Activated naive CD4-positive, alpha-beta T cell treated with anti-CD3 and anti-CD28 coated beads, Interleukin-2, amount 10 ng/mL, durations not matched to agents 5 hours and 36 hours (primary cell): Measurements from ENCODE around the gene PCDHA2. TPM values are rescaled to one million over a fixed set of nuclear protein-coding genes. Genes with fewer than 3 reads are reported as not detected.

Source experiments
- total RNA-seq, 2 experiments: library from RNA; stranded (reverse); gene quantifications; one replicate each; pipeline ENCODE4 v1.2.3, GENCODE V29; 2021

PCDHA2 gene
- not detected for total RNA-seq

DNA sequence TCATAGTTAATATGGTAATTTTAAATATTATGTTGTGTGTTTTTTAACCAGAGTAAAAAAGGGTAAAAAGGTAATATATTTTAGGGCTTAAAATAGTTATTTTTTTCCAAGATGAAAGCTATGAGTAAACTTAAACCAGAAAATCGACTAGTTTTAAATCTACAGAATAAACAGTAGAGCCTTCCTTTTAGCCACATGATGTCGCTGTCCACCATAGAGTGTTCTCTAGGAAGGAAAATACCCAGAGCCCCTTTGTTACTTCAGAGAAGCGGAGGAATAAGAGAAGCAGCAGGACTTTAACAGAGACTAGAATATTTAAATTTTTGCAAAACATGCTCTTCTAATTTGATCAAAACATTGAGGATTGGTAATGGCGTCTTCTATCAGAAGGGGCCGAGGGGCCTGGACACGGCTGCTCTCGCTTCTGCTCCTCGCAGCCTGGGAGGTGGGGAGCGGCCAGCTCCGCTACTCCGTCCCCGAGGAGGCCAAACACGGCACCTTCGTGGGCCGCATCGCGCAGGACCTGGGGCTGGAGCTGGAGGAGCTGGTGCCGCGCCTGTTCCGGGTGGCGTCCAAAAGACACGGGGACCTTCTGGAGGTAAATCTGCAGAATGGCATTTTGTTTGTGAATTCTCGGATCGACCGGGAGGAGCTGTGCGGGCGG, at the start of gene PCDHA2:
Gene PCDHA2, plus strand, starts transcription at position 258 of the 664 bp plus-strand sequence.

DNA sequence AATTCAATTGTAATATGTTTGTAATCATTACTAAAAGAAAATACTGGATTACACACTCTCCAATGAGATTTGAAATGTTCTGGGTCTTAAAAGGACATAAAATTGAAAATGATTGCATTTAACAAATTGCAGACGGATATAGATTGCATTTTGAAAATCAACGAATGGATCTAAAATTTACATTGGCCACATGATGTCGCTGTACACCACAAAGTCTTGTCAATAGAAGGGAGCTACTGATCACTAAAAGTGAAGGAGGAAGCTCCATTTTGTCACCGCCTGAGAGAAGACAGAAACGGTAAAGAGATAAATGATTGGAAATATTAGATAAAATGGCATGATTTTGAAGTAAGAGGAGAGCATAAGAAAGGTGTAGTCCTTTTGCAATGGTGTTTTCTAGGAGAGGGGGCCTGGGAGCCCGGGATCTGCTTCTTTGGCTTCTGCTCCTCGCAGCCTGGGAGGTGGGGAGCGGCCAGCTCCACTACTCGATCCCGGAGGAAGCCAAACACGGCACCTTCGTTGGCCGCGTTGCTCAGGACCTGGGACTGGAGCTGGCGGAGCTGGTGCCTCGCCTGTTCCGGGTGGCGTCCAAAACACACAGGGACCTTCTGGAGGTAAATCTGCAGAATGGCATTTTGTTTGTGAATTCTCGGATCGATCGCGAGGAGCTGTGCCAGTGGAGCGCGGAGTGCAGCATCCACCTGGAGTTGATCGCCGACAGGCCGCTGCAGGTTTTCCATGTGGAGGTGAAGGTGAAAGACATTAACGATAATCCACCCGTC, 8.6 kb upstream of the PCDHA2 start, which contains the start of gene PCDHA1:
Gene PCDHA1, plus strand, starts transcription at position 236 of the 782 bp plus-strand sequence.

DNA sequence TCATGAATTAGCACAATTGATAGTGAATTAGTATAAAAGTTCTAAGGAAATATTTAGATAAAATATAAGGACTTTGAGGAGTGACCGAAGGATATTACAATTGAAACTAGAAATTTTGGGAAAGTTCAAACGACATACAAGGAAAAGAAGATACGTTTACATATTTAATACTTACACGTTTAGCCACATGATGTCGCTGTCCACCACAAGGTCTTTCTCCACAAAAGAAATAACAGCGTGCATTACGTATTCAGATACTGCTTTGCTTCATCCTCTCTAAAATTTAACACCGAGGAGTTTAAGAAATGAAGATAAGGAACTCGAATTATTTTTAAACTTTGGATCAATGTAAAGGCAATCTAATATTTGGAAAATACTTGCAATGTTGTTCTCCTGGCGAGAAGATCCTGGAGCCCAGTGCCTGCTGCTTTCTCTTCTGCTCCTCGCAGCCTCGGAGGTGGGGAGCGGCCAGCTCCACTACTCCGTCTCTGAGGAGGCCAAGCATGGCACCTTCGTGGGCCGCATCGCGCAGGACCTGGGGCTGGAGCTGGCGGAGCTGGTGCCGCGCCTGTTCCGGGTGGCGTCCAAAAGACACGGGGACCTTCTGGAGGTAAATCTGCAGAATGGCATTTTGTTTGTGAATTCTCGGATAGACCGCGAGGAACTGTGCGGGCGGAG, 6.3 kb downstream of the PCDHA2 start, which contains the start of gene PCDHA3:
Gene PCDHA3, plus strand, starts transcription at position 242 of the 678 bp plus-strand sequence.

DNA sequence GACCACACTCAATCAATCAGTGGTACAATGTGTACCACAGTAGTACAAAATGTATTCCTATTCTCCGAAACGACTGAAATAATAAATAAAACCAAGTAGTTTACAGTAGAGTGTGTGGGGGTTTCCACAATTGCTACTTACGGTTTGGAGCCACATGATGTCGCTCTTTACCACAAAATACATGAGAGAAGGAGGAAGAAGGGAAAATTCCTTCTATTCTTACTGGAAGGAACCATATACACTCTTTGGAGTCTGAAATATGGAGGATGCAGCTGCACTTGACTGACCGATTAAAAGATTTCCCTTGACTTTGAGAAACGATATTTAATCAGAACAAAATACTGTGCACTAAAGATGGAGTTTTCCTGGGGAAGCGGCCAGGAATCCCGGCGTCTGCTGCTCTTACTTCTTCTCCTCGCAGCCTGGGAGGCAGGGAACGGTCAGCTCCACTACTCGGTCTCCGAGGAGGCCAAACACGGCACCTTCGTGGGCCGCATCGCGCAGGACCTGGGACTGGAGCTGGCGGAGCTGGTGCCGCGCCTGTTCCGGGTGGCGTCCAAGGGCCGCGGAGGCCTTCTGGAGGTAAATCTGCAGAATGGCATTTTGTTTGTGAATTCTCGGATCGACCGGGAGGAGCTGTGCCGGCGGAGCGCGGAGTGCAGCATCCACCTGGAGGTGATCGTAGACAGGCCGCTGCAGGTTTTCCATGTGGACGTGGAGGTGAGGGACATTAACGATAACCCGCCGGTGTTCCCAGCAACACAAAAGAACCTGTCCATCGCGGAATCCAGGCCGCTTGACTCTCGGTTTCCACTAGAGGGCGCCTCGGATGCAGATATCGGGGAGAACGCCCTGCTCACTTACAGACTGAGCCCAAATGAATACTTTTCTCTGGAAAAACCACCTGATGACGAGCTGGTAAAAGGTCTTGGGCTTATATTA, 12.5 kb downstream of the PCDHA2 start, which contains the start of gene PCDHA4:
Gene PCDHA4, plus strand, starts transcription at position 235 of the 942 bp plus-strand sequence.

DNA sequence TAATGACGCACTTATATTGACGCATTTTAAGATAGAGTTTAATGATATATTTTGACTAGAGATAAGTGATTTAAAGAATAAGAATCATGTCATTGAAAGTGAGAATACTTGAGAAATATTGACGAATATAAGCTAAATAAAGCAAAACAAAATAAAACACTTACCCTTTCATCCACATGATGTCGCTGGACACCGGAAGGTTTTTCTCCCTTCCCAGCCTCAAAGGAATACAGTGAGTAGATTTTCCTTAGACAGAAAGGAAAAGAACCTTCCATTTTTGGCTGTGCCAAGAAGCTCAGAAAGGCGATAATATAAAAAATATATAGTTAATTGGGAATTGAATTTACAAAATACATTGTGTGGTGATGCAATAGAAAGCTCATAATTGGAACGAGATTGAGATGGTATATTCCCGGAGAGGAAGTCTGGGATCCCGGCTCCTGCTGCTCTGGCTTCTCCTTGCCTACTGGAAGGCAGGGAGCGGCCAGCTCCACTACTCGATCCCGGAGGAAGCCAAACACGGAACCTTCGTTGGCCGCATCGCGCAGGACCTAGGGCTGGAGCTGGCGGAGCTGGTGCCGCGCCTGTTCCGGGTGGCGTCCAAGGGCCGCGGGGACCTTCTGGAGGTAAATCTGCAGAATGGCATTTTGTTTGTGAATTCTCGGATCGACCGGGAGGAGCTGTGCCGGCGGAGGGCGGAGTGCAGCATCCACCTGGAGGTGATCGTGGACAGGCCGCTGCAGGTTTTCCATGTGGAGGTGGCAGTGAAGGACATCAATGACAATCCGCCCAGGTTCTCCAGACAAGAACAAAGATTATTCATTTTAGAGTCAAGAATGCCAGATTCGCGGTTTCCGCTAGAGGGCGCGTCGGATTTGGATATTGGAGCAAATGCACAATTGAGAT, 27.0 kb downstream of the PCDHA2 start, which contains the start of gene PCDHA5:
Gene PCDHA5, plus strand, starts transcription at position 239 of the 906 bp plus-strand sequence.

DNA sequence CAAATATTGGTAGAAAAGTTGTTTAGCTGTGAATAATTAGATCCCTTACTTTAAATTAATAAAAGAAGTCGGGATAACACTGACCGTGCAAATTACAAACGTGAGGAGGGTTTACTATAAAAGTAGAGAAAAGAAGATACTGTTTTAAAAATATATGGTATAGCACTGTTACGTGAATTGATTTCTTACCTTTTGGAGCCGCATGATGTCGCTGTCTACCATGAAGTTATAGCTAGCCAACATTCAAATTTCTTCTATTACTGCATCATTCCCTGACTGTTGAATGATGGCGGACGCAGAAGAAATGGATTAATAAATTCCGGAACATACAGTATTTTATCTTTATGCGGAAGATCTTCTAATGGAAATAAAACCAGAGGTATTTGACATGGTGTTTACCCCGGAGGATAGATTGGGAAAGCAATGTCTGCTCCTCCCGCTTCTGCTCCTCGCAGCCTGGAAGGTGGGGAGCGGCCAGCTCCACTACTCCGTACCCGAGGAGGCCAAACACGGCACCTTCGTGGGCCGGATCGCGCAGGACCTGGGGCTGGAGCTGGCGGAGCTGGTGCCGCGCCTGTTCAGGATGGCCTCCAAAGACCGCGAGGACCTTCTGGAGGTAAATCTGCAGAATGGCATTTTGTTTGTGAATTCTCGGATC, 33.2 kb downstream of the PCDHA2 start, which contains the start of gene PCDHA6:
Gene PCDHA6, plus strand, starts transcription at position 257 of the 658 bp plus-strand sequence. Its CDS starts 132 bp downstream, at position 389.

DNA sequence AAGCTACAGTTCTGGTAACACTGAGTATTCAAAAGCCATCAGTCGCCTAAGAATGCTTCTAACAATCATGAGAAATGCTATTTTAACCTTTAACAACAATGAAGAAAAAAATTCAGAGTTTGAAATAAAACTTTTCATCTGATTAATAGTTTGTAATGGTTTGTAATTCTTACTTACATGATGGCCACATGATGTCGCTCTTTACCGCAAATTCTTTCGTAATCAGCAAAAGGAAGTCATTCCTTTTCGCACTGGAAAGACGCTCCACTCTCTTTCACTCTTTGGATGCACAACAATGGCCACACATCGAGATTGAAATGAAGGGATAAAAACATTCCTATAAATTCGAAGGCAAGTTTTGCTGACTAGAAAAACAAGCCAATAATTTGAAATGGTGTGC, 39.3 kb downstream of the PCDHA2 start, which contains the start of gene PCDHA7:
Gene PCDHA7, plus strand, starts transcription at position 277 of the 400 bp plus-strand sequence. Its CDS starts 115 bp downstream, at position 392.

DNA sequence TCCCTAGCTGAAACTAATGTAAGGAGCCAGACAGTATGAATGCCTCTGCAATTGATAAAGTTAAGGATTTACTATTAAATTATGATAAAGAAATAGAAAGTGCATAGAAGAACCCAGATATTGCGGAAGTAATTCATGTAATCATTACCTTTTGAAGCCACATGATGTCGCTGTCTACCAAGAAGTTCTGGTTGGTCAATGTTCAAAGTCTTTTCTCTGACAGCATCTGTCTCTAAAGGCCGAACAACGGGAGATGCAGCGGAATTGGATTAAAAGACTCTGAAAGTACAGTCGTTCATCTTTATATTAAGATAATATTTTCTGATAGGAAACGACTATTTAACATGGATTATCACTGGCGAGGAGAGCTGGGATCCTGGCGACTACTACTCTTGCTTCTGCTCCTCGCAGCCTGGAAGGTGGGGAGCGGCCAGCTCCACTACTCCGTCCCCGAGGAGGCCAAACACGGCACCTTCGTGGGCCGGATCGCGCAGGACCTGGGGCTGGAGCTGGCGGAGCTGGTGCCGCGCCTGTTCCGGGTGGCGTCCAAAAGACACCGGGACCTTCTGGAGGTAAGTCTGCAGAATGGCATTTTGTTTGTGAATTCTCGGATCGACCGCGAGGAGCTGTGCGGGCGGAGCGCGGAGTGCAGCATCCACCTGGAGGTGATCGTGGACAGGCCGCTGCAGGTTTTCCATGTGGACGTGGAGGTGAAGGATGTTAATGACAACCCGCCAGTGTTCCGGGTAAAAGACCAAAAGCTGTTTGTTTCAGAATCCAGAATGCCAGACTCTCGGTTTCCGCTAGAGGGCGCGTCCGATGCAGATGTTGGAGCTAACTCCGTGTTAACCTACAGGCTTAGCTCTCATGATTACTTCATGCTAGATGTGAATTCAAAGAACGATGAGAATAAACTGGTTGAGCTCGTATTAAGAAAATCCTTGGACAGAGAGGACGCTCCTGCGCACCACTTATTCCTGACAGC, 46.6 kb downstream of the PCDHA2 start, which contains the start of gene PCDHA8:
Gene PCDHA8, plus strand, starts transcription at position 210 of the 985 bp plus-strand sequence. Its CDS starts 135 bp downstream, at position 345.

Other genes starting within 250 kb of the PCDHA2 start
- 10 to 100 TPM; 13.2 to 15.4 TPM for gene EIF4EBP3, start 247.2 kb upstream of the PCDHA2 start, total RNA-seq
- gene SRA1, start 237.4 kb upstream of the PCDHA2 start, total RNA-seq = 10 to 100 TPM; 32.8 to 33.4 TPM
- gene APBB3, start 230.3 kb upstream of the PCDHA2 start, total RNA-seq = 10 to 100 TPM; 33.3 to 33.9 TPM
- gene SLC35A4, start 230.0 kb upstream of the PCDHA2 start, total RNA-seq = 10 to 100 TPM; 74.6 to 80.4 TPM
- under 1 TPM; 0.66 to 0.77 TPM for gene CD14, start 161.7 kb upstream of the PCDHA2 start, total RNA-seq
- 10 to 100 TPM; 35.5 to 38.1 TPM for gene TMCO6, start 155.4 kb upstream of the PCDHA2 start, total RNA-seq
- 10 to 100 TPM; 70.9 to 72.6 TPM for gene NDUFA2, start 147.2 kb upstream of the PCDHA2 start, total RNA-seq
- gene IK, start 147.0 kb upstream of the PCDHA2 start, total RNA-seq = 100 to 1,000 TPM; 118 to 121 TPM
- 10 to 100 TPM; 34.2 to 34.7 TPM for gene WDR55, start 129.9 kb upstream of the PCDHA2 start, total RNA-seq
- 1 to 10 TPM; 2.5 to 2.9 TPM for gene DND1, start 121.3 kb upstream of the PCDHA2 start, total RNA-seq
- gene HARS1, start 103.5 kb upstream of the PCDHA2 start, total RNA-seq = 10 to 100 TPM; 69.7 to 74.2 TPM
- 10 to 100 TPM; 32.3 to 35.3 TPM for gene HARS2, start 103.4 kb upstream of the PCDHA2 start, total RNA-seq
- gene ZMAT2, start 94.4 kb upstream of the PCDHA2 start, total RNA-seq = 10 to 100 TPM; 56.1 to 56.9 TPM
- gene PCDHA1, start 8.7 kb upstream of the PCDHA2 start, total RNA-seq = not detected
- not detected for gene PCDHA3, start 6.2 kb downstream of the PCDHA2 start, total RNA-seq
- not detected for gene PCDHA4, start 12.2 kb downstream of the PCDHA2 start, total RNA-seq
- gene PCDHA5, start 26.8 kb downstream of the PCDHA2 start, total RNA-seq = not detected
- gene PCDHA6, start 33.1 kb downstream of the PCDHA2 start, total RNA-seq = not detected
- gene PCDHA7, start 39.4 kb downstream of the PCDHA2 start, total RNA-seq = not detected
- gene PCDHA8, start 46.3 kb downstream of the PCDHA2 start, total RNA-seq = not detected
- not detected for gene PCDHA9, start 53.5 kb downstream of the PCDHA2 start, total RNA-seq
- gene PCDHA10, start 61.0 kb downstream of the PCDHA2 start, total RNA-seq = not detected
- not detected for gene PCDHA11, start 74.1 kb downstream of the PCDHA2 start, total RNA-seq
- not detected for gene PCDHA12, start 80.5 kb downstream of the PCDHA2 start, total RNA-seq
- not detected for gene PCDHA13, start 87.3 kb downstream of the PCDHA2 start, total RNA-seq
- gene PCDHAC1, start 131.4 kb downstream of the PCDHA2 start, total RNA-seq = not detected
- gene PCDHAC2, start 171.6 kb downstream of the PCDHA2 start, total RNA-seq = not detected